Testis (tissue), 3 donors: ENCODE results near the gene BSPRY. TPM values are rescaled to one million over a fixed set of nuclear protein-coding genes. Genes with fewer than 3 reads are reported as not detected.

Experiments
- DNase-seq: peaks from one replicate; pipeline ENCODE4 v3.0.0-alpha.2; 2019
- H3K27ac ChIP-seq, 2 donors: fragments of 200-600 bp; sonication (generic); one replicate each; pipeline ENCODE4 v1.5.1; 2019
- H3K27me3 ChIP-seq: fragments of 200-600 bp; sonication (generic); one replicate; pipeline ENCODE4 v1.5.1; 2019
- H3K36me3 ChIP-seq: fragments of 200-600 bp; sonication (generic); one replicate; pipeline ENCODE4 v1.5.1; 2017; ENCODE audit warnings: low read depth; ENCODE audit errors: missing control alignments
- H3K4me1 ChIP-seq: fragments of 200-600 bp; sonication (generic); one replicate; pipeline ENCODE4 v1.5.1; 2019
- H3K4me3 ChIP-seq, 2 donors: fragments of 200-600 bp; sonication (generic); one replicate each; pipeline ENCODE4 v1.5.1; 2017 to 2019
- H3K9me3 ChIP-seq: fragments of 200-600 bp; sonication (generic); one replicate; pipeline ENCODE4 v1.5.1; 2017
- POLR2A ChIP-seq: fragments of 450-650 bp; IDR thresholded peaks from one replicate; pipeline ENCODE4 v1.6.1; 2017; ENCODE audit warnings: antibody characterized with exemption, mild to moderate bottlenecking, moderate library complexity
- WGBS, 2 donors: methylation state at CpG; one replicate each; pipeline ENCODE4 v1.1.5; 2018; 5-methylcytosine and 5-hydroxymethylcytosine counted together
- intact Hi-C: fragments of 100-400 bp; cut with DNase I; formaldehyde crosslinking; loops from one replicate; pipeline ENCODE4 v1.15.1; 2023; ENCODE audit warnings: low total_unique reads
- polyA plus RNA-seq: library from polyadenylated mRNA; stranded (reverse); fragments of 350-450 nt; fragmentation: Illumina TruSeq; extraction: RNeasy Lipid Tissue Mini Kit (QIAGEN cat#74804); gene quantifications from one replicate; pipeline ENCODE4 v1.2.3, GENCODE V29; 2014; ENCODE audit warnings: low read depth, low replicate concordance; ENCODE audit not compliant: insufficient read depth
- total RNA-seq, 2 donors: library from RNA; depleted of rRNA; stranded (reverse); fragments of >200 nt; gene quantifications; one replicate each; pipeline ENCODE4 v1.2.3, GENCODE V29; 2016
- TF ChIP-seq, protein P1 (sequence below), 3 experiments: fragments of 450-650 bp in 2 of 3; fragments of 200-600 bp in 1 of 3; sonication (generic) in 1 of 3; IDR thresholded peaks; one replicate each; pipeline ENCODE4 v1.5.1; 2016 to 2019; ENCODE audit warnings: antibody characterized with exemption in 3 of 3, mild to moderate bottlenecking in 2 of 3, moderate library complexity in 1 of 3

BSPRY gene
- total and polyA plus RNA-seq, 3 donors from 2014 or later, result 4.5 to 14.2 (median 8.8) TPM

DNA sequence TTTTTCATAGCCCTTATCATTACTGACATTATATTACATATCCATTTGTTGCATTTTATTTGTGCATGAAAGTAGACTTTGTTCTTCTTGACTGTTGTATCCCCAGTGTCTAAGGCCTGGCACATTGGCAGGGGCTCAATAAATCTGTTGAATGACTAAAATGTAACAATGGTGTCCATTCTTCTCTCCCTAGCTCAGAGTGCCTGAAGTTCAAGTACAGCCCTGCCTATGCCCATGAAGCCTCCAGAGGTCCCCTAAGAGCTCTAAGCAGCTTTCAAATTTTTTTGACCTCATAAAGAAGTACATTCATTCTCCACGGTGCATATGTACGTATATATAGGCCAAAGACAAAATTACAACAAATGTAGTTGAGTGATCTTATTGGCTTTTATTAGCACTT is 4.2 kb upstream of the BSPRY start:
- DNase-seq, result peak; percentile 83
- no peaks in the 10 kb centered on the region for H3K27me3 ChIP-seq
- WGBS, 2 donors, result 55 to 57% methylated on average over 2 of the region's 2 CpGs
- TF ChIP-seq POLR2A, result no peak
- TF ChIP-seq, protein P1, sequence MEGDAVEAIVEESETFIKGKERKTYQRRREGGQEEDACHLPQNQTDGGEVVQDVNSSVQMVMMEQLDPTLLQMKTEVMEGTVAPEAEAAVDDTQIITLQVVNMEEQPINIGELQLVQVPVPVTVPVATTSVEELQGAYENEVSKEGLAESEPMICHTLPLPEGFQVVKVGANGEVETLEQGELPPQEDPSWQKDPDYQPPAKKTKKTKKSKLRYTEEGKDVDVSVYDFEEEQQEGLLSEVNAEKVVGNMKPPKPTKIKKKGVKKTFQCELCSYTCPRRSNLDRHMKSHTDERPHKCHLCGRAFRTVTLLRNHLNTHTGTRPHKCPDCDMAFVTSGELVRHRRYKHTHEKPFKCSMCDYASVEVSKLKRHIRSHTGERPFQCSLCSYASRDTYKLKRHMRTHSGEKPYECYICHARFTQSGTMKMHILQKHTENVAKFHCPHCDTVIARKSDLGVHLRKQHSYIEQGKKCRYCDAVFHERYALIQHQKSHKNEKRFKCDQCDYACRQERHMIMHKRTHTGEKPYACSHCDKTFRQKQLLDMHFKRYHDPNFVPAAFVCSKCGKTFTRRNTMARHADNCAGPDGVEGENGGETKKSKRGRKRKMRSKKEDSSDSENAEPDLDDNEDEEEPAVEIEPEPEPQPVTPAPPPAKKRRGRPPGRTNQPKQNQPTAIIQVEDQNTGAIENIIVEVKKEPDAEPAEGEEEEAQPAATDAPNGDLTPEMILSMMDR (IDR thresholded peaks at IDR 0.05), result no peak
- H3K36me3 ChIP-seq, result no peaks in the 10 kb centered on the region
- intact Hi-C loops, result no loop called here
- no peak overlapping the region for H3K4me3 ChIP-seq
- H3K9me3 ChIP-seq, result no peaks in the 10 kb centered on the region
- peaks cover 16% of the 10 kb centered on the region for H3K4me1 ChIP-seq
- peak overlapping the region; percentile 41 to 58 for H3K27ac ChIP-seq

DNA sequence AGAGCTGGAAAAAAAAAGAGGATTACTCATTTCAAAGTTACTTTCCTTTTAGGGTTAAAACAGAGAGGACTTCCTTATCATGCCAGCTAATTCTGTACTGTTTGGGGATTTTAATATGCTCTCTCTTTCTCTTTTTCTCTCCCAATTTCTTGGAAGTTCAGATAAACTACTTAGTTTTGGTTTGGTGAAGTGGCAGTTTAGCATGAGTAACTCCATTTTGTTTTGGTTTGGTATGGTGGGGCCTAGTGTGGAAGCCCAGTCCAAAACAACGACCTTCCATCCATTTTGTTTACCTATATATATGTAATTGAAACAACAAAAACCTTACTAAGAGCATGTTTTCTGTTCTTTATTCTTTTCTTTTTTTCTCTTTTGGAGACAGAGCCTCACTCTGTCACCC is 3.7 kb upstream of the BSPRY start:
- TF ChIP-seq, protein P1 (IDR thresholded peaks at IDR 0.05), result no peak
- TF ChIP-seq POLR2A, result no peak
- intact Hi-C loops, result no loop called here
- Histone ChIP-seq H3K4me3 (no peak overlapping the region), H3K27ac (peak overlapping the region in 1 of 2 donors; percentile 58), H3K36me3 (no peaks in the 10 kb centered on the region), H3K4me1 (peaks cover 20% of the 10 kb centered on the region), H3K9me3 (no peaks in the 10 kb centered on the region), H3K27me3 (no peaks in the 10 kb centered on the region)
- no peak for DNase-seq
- WGBS, 2 donors, result 0 to 28% methylated on average over 1 of the region's 1 CpG

DNA sequence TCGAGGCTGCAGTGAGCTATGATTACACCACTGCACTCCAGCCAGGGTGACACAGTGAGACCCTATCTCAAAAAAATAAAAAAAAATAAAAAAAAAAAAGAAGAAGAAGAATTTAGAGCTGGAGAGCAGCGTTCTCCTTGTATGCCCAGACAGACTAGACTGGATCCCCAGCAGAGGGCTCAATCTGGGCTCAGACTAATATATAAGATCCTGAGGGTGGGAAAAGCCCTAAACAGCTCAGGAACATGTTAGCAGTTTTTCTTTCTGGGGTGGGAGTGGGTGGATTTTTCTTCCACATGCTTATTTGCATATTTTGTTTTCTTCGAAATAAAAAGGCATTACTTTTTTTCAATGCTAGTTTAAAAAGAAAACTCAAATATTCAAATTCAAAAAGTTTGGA is 904 bp upstream of the BSPRY start:
- peaks cover 23% of the 10 kb centered on the region for H3K4me1 ChIP-seq
- intact Hi-C loops, result no loop called here
- H3K4me3 ChIP-seq, result no peak overlapping the region
- DNase-seq, result no peak
- H3K27ac ChIP-seq, result no peak overlapping the region
- WGBS, 2 donors, result 81 to 82% methylated on average over 3 of the region's 3 CpGs
- no peaks in the 10 kb centered on the region for H3K27me3 ChIP-seq
- no peak for TF ChIP-seq POLR2A
- TF ChIP-seq, protein P1 (IDR thresholded peaks at IDR 0.05), result no peak
- H3K9me3 ChIP-seq, result no peaks in the 10 kb centered on the region
- H3K36me3 ChIP-seq, result no peaks in the 10 kb centered on the region

DNA sequence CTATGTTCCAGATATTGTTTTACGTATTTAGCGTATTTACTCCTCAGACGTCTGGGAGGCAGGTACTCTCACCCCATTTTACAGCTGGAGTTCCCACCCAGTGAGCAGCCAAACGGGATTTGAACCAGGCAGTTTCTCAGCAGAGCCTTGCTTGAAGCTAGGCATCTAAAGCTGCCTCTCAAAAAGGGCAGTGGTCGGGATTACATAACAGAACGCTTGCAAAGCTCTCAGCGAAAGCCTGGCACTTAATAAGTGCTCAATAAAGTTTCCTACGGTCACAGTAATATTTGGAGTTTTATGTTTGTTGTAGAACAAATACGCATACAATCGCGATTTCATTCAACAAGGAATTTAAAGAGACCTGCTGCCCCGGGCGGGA is 286 bp upstream of the BSPRY start:
- intact Hi-C loops, result no loop called here
- Histone ChIP-seq H3K9me3 (no peaks in the 10 kb centered on the region), H3K27ac (no peak overlapping the region), H3K4me3 (peak overlapping the region; percentile 20 to 51), H3K27me3 (no peaks in the 10 kb centered on the region), H3K4me1 (peaks cover 18% of the 10 kb centered on the region), H3K36me3 (no peaks in the 10 kb centered on the region)
- no peak for DNase-seq
- WGBS, 2 donors, result 17 to 21% methylated on average over 13 of the region's 13 CpGs
- no peak for TF ChIP-seq POLR2A
- TF ChIP-seq, protein P1 (IDR thresholded peaks at IDR 0.05), result no peak

DNA sequence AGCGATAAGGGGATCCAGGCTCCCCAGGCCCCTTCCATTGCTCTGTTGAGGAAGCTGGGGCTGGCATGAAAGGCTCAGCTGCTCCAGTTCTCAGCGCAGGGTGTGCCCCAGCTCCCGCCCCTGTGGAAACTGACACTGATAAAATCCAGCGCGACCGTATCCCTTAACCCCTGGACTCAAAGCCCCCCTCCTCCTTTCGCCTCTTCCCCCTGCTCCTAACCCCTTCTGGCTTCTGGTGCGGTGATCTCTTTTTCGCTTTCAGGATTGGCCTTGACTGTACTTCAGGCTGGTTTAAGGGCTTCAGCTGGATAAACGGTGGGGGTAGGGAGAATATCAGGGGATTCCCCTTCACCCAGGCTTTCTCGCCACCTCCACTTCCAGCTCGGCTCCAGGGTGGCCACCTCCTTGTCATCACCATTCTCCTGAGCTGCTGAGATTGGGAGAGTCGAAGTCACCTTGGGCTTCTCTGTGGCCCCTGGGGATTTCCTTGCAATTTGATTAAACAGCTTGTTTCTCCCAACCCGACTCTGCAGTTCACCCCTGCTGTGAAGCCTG is 843 bp downstream of the BSPRY start:
- no peaks in the 10 kb centered on the region for H3K27me3 ChIP-seq
- DNase-seq, result peak; percentile 13
- TF ChIP-seq, protein P1 (IDR thresholded peaks at IDR 0.05), result no peak
- TF ChIP-seq POLR2A, result no peak
- intact Hi-C loops, result no loop called here
- H3K27ac ChIP-seq, result no peak overlapping the region
- no peaks in the 10 kb centered on the region for H3K9me3 ChIP-seq
- 5 to 10% methylated on average over 14 of the region's 14 CpGs for WGBS, 2 donors
- H3K36me3 ChIP-seq, result no peaks in the 10 kb centered on the region
- peak overlapping the region; percentile 51 to 54 for H3K4me3 ChIP-seq
- H3K4me1 ChIP-seq, result peaks cover 16% of the 10 kb centered on the region
